DOHH2 (cell line): ENCODE results near the gene CCDC12.

ENCODE experiments used
- EZH2phosphoT487 ChIP-seq: fragments of 200-600 bp; sonication (generic); IDR thresholded peaks from 2 replicates; pipeline ENCODE4 v1.6.1; 2017; ENCODE audit warnings: borderline replicate concordance, mild to moderate bottlenecking, antibody characterized with exemption, low read length, moderate library complexity, mixed read lengths
- TF ChIP-seq, protein P1 (sequence below): fragments of 200-600 bp; sonication (generic); IDR thresholded peaks from one replicate; pipeline ENCODE4 v1.5.1; 2014; ENCODE audit warnings: antibody characterized with exemption, mild to moderate bottlenecking, low read depth, low read length; ENCODE audit not compliant: poor library complexity, severe bottlenecking

- TF ChIP-seq, protein P1, sequence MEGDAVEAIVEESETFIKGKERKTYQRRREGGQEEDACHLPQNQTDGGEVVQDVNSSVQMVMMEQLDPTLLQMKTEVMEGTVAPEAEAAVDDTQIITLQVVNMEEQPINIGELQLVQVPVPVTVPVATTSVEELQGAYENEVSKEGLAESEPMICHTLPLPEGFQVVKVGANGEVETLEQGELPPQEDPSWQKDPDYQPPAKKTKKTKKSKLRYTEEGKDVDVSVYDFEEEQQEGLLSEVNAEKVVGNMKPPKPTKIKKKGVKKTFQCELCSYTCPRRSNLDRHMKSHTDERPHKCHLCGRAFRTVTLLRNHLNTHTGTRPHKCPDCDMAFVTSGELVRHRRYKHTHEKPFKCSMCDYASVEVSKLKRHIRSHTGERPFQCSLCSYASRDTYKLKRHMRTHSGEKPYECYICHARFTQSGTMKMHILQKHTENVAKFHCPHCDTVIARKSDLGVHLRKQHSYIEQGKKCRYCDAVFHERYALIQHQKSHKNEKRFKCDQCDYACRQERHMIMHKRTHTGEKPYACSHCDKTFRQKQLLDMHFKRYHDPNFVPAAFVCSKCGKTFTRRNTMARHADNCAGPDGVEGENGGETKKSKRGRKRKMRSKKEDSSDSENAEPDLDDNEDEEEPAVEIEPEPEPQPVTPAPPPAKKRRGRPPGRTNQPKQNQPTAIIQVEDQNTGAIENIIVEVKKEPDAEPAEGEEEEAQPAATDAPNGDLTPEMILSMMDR, result no peak
- TF ChIP-seq EZH2phosphoT487, result no peak
Observed at GRCh38 chr3:46953234-46954010, 23.1 kb downstream of the CCDC12 start.
